ENCODE data around the gene ANKRD22.

DNA sequence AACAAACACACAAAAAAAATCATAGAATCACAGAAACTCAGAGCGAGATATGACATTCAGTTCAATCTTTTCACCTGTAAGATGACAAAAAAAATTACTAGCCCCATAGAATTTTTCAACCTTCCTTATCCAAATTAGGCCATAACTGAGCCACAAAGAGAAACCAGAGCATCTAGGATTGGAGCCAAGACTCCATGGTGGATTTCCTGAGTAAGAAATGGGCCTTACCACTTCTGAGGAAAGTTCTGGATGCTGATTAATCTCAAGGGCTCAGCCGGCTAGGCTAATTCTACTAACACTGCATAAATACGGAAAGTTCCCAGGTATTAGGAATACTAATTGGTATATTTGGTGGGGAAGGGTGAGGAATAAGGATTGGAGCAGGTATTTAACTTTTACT, 32.4 kb downstream of the ANKRD22 start:
- TF ChIP-seq, protein P1, sequence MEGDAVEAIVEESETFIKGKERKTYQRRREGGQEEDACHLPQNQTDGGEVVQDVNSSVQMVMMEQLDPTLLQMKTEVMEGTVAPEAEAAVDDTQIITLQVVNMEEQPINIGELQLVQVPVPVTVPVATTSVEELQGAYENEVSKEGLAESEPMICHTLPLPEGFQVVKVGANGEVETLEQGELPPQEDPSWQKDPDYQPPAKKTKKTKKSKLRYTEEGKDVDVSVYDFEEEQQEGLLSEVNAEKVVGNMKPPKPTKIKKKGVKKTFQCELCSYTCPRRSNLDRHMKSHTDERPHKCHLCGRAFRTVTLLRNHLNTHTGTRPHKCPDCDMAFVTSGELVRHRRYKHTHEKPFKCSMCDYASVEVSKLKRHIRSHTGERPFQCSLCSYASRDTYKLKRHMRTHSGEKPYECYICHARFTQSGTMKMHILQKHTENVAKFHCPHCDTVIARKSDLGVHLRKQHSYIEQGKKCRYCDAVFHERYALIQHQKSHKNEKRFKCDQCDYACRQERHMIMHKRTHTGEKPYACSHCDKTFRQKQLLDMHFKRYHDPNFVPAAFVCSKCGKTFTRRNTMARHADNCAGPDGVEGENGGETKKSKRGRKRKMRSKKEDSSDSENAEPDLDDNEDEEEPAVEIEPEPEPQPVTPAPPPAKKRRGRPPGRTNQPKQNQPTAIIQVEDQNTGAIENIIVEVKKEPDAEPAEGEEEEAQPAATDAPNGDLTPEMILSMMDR (IDR thresholded peaks at IDR 0.05) = no peak
- no peak for TF ChIP-seq POLR2A (IDR thresholded peaks at IDR 0.05)

Data from adrenal gland (tissue), 5 donors.